ENCODE measurements around the gene RGS5. TPM values are rescaled to one million over a fixed set of nuclear protein-coding genes. Genes with fewer than 3 reads are reported as not detected.

RGS5 gene
- total RNA-seq, 6 experiments from 2014 or later, result 2.6 to 13.3 (median 8.2) TPM

- no peak for TF ChIP-seq CTCF (IDR thresholded peaks at IDR 0.05)
- Histone ChIP-seq H3K27me3 (no peaks in the 10 kb centered on the region), H3K36me3 (no peaks in the 10 kb centered on the region), H3K4me3 (no peak overlapping the region), H3K9me3 (no peaks in the 10 kb centered on the region), H3K4me1 (no peaks in the 10 kb centered on the region), H3K27ac (no peak overlapping the region)
- intact Hi-C loops (cut with DNase I), result no loop called here
- WGBS (ENCODE audit: insufficient coverage, low coverage, low lambda C conversion rate, missing lambda C conversion rate), result 86% methylated on average over 1 of the region's 1 CpG
- ATAC-seq, result no peak
- DNase-seq, result no peak
Measured at GRCh38 chr1:163169553-163169952, 33.2 kb downstream of the RGS5 start.

GRCh38 chr1:163168053-163168452 is 34.7 kb downstream of the RGS5 start:
- TF ChIP-seq CTCF (IDR thresholded peaks at IDR 0.05) (no peak), POLR2A (IDR thresholded peaks at IDR 0.05) (no peak)
- ATAC-seq, result peak; percentile 16 to 65 (median 43)
- intact Hi-C loops (cut with DNase I), result no loop called here
- H3K36me3 ChIP-seq, result no peaks in the 10 kb centered on the region
- 50% methylated on average over 1 of the region's 1 CpG for WGBS (ENCODE audit: insufficient coverage, low coverage, low lambda C conversion rate, missing lambda C conversion rate)
- H3K4me1 ChIP-seq, result no peaks in the 10 kb centered on the region
- DNase-seq, result no peak
- no peak overlapping the region for H3K27ac ChIP-seq
- no peak overlapping the region for H3K4me3 ChIP-seq
- no peaks in the 10 kb centered on the region for H3K27me3 ChIP-seq
- H3K9me3 ChIP-seq, result no peaks in the 10 kb centered on the region

GRCh38 chr1:163166886-163167555 is 35.7 kb downstream of the RGS5 start:
- WGBS (ENCODE audit: insufficient coverage, low coverage, low lambda C conversion rate, missing lambda C conversion rate), result 61% methylated on average over 4 of the region's 6 CpGs
- no peak overlapping the region for H3K27ac ChIP-seq
- intact Hi-C loops (cut with DNase I), result no loop called here
- no peaks in the 10 kb centered on the region for H3K4me1 ChIP-seq
- TF ChIP-seq POLR2A (IDR thresholded peaks at IDR 0.05), result no peak
- TF ChIP-seq CTCF (IDR thresholded peaks at IDR 0.05), result no peak
- no peak for DNase-seq
- H3K9me3 ChIP-seq, result no peaks in the 10 kb centered on the region
- no peak for ATAC-seq
- H3K4me3 ChIP-seq, result no peak overlapping the region
- no peaks in the 10 kb centered on the region for H3K27me3 ChIP-seq
- no peaks in the 10 kb centered on the region for H3K36me3 ChIP-seq

- Histone ChIP-seq H3K27me3 (no peaks in the 10 kb centered on the region), H3K27ac (no peak overlapping the region), H3K4me1 (no peaks in the 10 kb centered on the region), H3K36me3 (no peaks in the 10 kb centered on the region), H3K4me3 (no peak overlapping the region), H3K9me3 (no peaks in the 10 kb centered on the region)
- WGBS (ENCODE audit: insufficient coverage, low coverage, low lambda C conversion rate, missing lambda C conversion rate), result 73% methylated on average over 2 of the region's 2 CpGs
- TF ChIP-seq CTCF (IDR thresholded peaks at IDR 0.05) (no peak), POLR2A (IDR thresholded peaks at IDR 0.05) (no peak)
- DNase-seq, result no peak
- intact Hi-C loops (cut with DNase I), result no loop called here
- no peak for ATAC-seq
Measured at GRCh38 chr1:163165119-163165518, 37.6 kb downstream of the RGS5 start.

Measured in right lobe of liver (tissue), 6 donors.